ENCODE data around the gene PRKCI.

Gene PRKCI

GRCh38 chr3:170267793-170268192 is 45.6 kb downstream of the PRKCI start:
- TF ChIP-seq ZBTB7A (IDR thresholded peaks at IDR 0.05; ENCODE audit: low read depth) (no peak), REST (IDR thresholded peaks at IDR 0.05; ENCODE audit: low read depth) (no peak), USF1 (IDR thresholded peaks at IDR 0.05) (no peak), FOXM1 (IDR thresholded peaks at IDR 0.05; ENCODE audit: borderline replicate concordance, low read depth) (no peak), EGR1 (IDR thresholded peaks at IDR 0.05) (no peak)

- TF ChIP-seq ZBTB7A (IDR thresholded peaks at IDR 0.05; ENCODE audit: low read depth) (no peak), MAX (IDR thresholded peaks at IDR 0.05) (no peak), TCF12 (IDR thresholded peaks at IDR 0.05; ENCODE audit: low read depth) (no peak), YY1 (IDR thresholded peaks at IDR 0.05; ENCODE audit: low read depth) (no peak), REST (IDR thresholded peaks at IDR 0.05; ENCODE audit: low read depth) (no peak), TAF1 (IDR thresholded peaks at IDR 0.05; ENCODE audit: low read depth) (no peak), EP300 (IDR thresholded peaks at IDR 0.05; ENCODE audit: borderline replicate concordance) (no peak), FOXM1 (IDR thresholded peaks at IDR 0.05; ENCODE audit: borderline replicate concordance, low read depth) (no peak), RAD21 (IDR thresholded peaks at IDR 0.05; ENCODE audit: low read depth) (no peak), CREB1 (IDR thresholded peaks at IDR 0.05; ENCODE audit: low read depth) (no peak), CEBPB (IDR thresholded peaks at IDR 0.05) (no peak), TEAD4 (IDR thresholded peaks at IDR 0.05) (no peak)
Observed at GRCh38 chr3:170270282-170270881, 48.2 kb downstream of the PRKCI start.

GRCh38 chr3:170274641-170275040 is 52.4 kb downstream of the PRKCI start:
- TF ChIP-seq RAD21 (IDR thresholded peaks at IDR 0.05; ENCODE audit: low read depth) (no peak), ZBTB7A (IDR thresholded peaks at IDR 0.05; ENCODE audit: low read depth) (no peak), MAX (IDR thresholded peaks at IDR 0.05) (no peak), TAF1 (IDR thresholded peaks at IDR 0.05; ENCODE audit: low read depth) (no peak), CREB1 (IDR thresholded peaks at IDR 0.05; ENCODE audit: low read depth) (no peak), YY1 (IDR thresholded peaks at IDR 0.05; ENCODE audit: low read depth) (no peak), REST (IDR thresholded peaks at IDR 0.05; ENCODE audit: low read depth) (no peak), TEAD4 (IDR thresholded peaks at IDR 0.05) (no peak), TCF12 (IDR thresholded peaks at IDR 0.05; ENCODE audit: low read depth) (no peak), USF1 (IDR thresholded peaks at IDR 0.05) (no peak)

- TF ChIP-seq EP300 (IDR thresholded peaks at IDR 0.05; ENCODE audit: borderline replicate concordance) (no peak), TAF1 (IDR thresholded peaks at IDR 0.05; ENCODE audit: low read depth) (no peak), TEAD4 (IDR thresholded peaks at IDR 0.05) (no peak), RAD21 (IDR thresholded peaks at IDR 0.05; ENCODE audit: low read depth) (no peak), NFIC (IDR thresholded peaks at IDR 0.05) (no peak), REST (IDR thresholded peaks at IDR 0.05; ENCODE audit: low read depth) (no peak), CREB1 (IDR thresholded peaks at IDR 0.05; ENCODE audit: low read depth) (no peak), USF1 (IDR thresholded peaks at IDR 0.05) (no peak)
Observed at GRCh38 chr3:170275832-170276231, 53.6 kb downstream of the PRKCI start.

All from Ishikawa (cell line).